COLO668 (cell line): ENCODE data around the gene IQCM.

Experiments used
- DNase-seq: peaks from one replicate; lab custom pipeline; 2025; ENCODE audit not compliant: unreplicated experiment; lab: John Stamatoyannopoulos, UW

The IQCM gene

GRCh38 chr4:149815743-149816142 is at the start of gene IQCM:
Gene IQCM, minus strand, starts transcription at chr4:149815843. Its CDS starts 73,152 bp downstream, at chr4:149742691.
- no peak for DNase-seq

GRCh38 chr4:149857446-149857845 is 41.8 kb upstream of the IQCM start:
- DNase-seq, result no peak

GRCh38 chr4:149845743-149846142 is 30.1 kb upstream of the IQCM start:
- peak; percentile 31 for DNase-seq

GRCh38 chr4:149841686-149842085 is 26.0 kb upstream of the IQCM start:
- no peak for DNase-seq

- DNase-seq, result no peak
Observed at GRCh38 chr4:149838036-149838435, 22.4 kb upstream of the IQCM start.

- DNase-seq, result no peak
Observed at GRCh38 chr4:149836546-149836945, 20.9 kb upstream of the IQCM start.

- no peak for DNase-seq
Observed at GRCh38 chr4:149835280-149835679, 19.6 kb upstream of the IQCM start.

- no peak for DNase-seq
Observed at GRCh38 chr4:149831656-149832208, 16.1 kb upstream of the IQCM start.

- DNase-seq, result no peak
Observed at GRCh38 chr4:149830823-149831222, 15.2 kb upstream of the IQCM start.

- DNase-seq, result no peak
Observed at GRCh38 chr4:149825336-149825735, 9.7 kb upstream of the IQCM start.

GRCh38 chr4:149823769-149824221 is 8.2 kb upstream of the IQCM start:
- no peak for DNase-seq

GRCh38 chr4:149801416-149801815 is 14.2 kb downstream of the IQCM start:
- no peak for DNase-seq

GRCh38 chr4:149799546-149799945 is 16.1 kb downstream of the IQCM start:
- no peak for DNase-seq

GRCh38 chr4:149796381-149796780 is 19.3 kb downstream of the IQCM start:
- DNase-seq, result no peak

- DNase-seq, result no peak
Observed at GRCh38 chr4:149795256-149795655, 20.4 kb downstream of the IQCM start.

GRCh38 chr4:149794352-149794751 is 21.3 kb downstream of the IQCM start:
- no peak for DNase-seq

- no peak for DNase-seq
Observed at GRCh38 chr4:149793459-149793858, 22.2 kb downstream of the IQCM start.

- DNase-seq, result no peak
Observed at GRCh38 chr4:149791851-149792250, 23.8 kb downstream of the IQCM start.

- no peak for DNase-seq
Observed at GRCh38 chr4:149790172-149790907, 25.3 kb downstream of the IQCM start.

- no peak for DNase-seq
Observed at GRCh38 chr4:149788300-149788699, 27.3 kb downstream of the IQCM start.

GRCh38 chr4:149785696-149786431 is 29.8 kb downstream of the IQCM start:
- no peak for DNase-seq

GRCh38 chr4:149784018-149784417 is 31.6 kb downstream of the IQCM start:
- DNase-seq, result no peak
